Thyroid gland (tissue), 4 donors: ENCODE data around the gene GNAQ. TPM values are rescaled to one million over a fixed set of nuclear protein-coding genes. Genes with fewer than 3 reads are reported as not detected.

Experiments
- DNase-seq, 2 donors: peaks; one replicate each; pipeline ENCODE4 v3.0.0-alpha.2; 2019
- H3K27ac ChIP-seq, 3 donors: fragments of 200-600 bp; sonication (generic); 1 replicate in 2 of 3; 2 replicates in 1 of 3; pipeline ENCODE4 v1.5.1; 2016 to 2019; ENCODE audit warnings: mild to moderate bottlenecking in 1 of 3, moderate library complexity in 1 of 3
- H3K27me3 ChIP-seq: fragments of 200-600 bp; sonication (generic); one replicate; pipeline ENCODE4 v1.5.1; 2019
- H3K36me3 ChIP-seq, 2 donors: fragments of 200-600 bp; sonication (generic); one replicate each; pipeline ENCODE4 v1.5.1; 2016 to 2019
- H3K4me1 ChIP-seq, 2 donors: fragments of 200-600 bp; sonication (generic); one replicate each; pipeline ENCODE4 v1.5.1; 2017 to 2019
- H3K4me3 ChIP-seq, 3 donors: fragments of 200-600 bp; sonication (generic); replicated peaks in 1 of 3; 1 replicate in 2 of 3; 2 replicates in 1 of 3; pipeline ENCODE4 v1.5.1; 2016; ENCODE audit warnings: mild to moderate bottlenecking in 1 of 3
- H3K9me3 ChIP-seq: fragments of 200-600 bp; sonication (generic); one replicate; pipeline ENCODE4 v1.5.1; 2017
- POLR2A ChIP-seq, 2 donors: fragments of 450-650 bp; IDR thresholded peaks; one replicate each; pipeline ENCODE4 v1.6.1; 2017; ENCODE audit warnings: antibody characterized with exemption in 2 of 2, mild to moderate bottlenecking in 2 of 2, moderate library complexity in 1 of 2
- WGBS, 2 donors: methylation state at CpG; one replicate each; pipeline ENCODE4 v1.1.5; 2017; 5-methylcytosine and 5-hydroxymethylcytosine counted together
- intact Hi-C: fragments of 100-400 bp; cut with DNase I; formaldehyde crosslinking; loops from one replicate; pipeline ENCODE4 v1.15.1; 2023
- total RNA-seq, 4 donors: library from RNA; depleted of rRNA; stranded (reverse); fragments of >200 nt; gene quantifications; one replicate each; pipeline ENCODE4 v1.2.3, GENCODE V29; 2016
- TF ChIP-seq, protein P1 (sequence below), 6 experiments: fragments of 200-600 bp in 3 of 6; fragments of 450-650 bp in 3 of 6; sonication (generic) in 3 of 6; IDR thresholded peaks; one replicate each; pipeline ENCODE4 v1.5.1; 2016 to 2019; ENCODE audit warnings: antibody characterized with exemption in 6 of 6, mild to moderate bottlenecking in 2 of 6, inconsistent platforms in 1 of 6, moderate library complexity in 1 of 6

Gene GNAQ
- total RNA-seq, 4 donors from 2014 or later: 40.0 to 60.8 (median 58.1) TPM

- Histone ChIP-seq H3K4me1 (peaks cover 19 to 41% of the 10 kb centered on the region in 2 donors), H3K36me3 (no peaks in the 10 kb centered on the region), H3K4me3 (no peak overlapping the region), H3K9me3 (no peaks in the 10 kb centered on the region), H3K27me3 (no peaks in the 10 kb centered on the region), H3K27ac (no peak overlapping the region)
- TF ChIP-seq, protein P1, sequence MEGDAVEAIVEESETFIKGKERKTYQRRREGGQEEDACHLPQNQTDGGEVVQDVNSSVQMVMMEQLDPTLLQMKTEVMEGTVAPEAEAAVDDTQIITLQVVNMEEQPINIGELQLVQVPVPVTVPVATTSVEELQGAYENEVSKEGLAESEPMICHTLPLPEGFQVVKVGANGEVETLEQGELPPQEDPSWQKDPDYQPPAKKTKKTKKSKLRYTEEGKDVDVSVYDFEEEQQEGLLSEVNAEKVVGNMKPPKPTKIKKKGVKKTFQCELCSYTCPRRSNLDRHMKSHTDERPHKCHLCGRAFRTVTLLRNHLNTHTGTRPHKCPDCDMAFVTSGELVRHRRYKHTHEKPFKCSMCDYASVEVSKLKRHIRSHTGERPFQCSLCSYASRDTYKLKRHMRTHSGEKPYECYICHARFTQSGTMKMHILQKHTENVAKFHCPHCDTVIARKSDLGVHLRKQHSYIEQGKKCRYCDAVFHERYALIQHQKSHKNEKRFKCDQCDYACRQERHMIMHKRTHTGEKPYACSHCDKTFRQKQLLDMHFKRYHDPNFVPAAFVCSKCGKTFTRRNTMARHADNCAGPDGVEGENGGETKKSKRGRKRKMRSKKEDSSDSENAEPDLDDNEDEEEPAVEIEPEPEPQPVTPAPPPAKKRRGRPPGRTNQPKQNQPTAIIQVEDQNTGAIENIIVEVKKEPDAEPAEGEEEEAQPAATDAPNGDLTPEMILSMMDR (IDR thresholded peaks at IDR 0.05): no peak
- no peak for TF ChIP-seq POLR2A (IDR thresholded peaks at IDR 0.05)
- 98% methylated on average over 1 of the region's 1 CpG for WGBS, 2 donors
- intact Hi-C loops: no loop called here
- DNase-seq: no peak
Observed at GRCh38 chr9:78013934-78014333, 17.7 kb downstream of the GNAQ start.

DNA sequence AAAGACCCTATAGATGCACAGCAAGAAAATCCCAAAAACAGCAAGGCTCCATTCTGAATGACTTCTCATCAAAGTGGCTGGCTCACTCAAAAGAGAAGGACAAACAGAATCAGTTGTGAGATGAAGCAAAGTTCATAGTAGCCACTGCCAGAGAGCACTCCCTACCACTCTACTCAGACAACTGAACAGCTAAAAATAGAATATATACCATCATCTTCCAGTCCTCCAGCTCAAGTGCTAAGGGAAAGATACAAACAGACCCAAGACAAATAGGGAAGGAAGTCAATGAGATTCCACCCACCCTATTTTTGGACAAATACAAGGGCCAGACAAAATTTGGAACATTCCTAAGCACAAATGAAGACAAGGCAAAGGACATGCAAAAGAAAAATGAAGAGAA is 20.6 kb downstream of the GNAQ start:
- intact Hi-C loops: no loop called here
- no peak overlapping the region for H3K4me3 ChIP-seq
- no peaks in the 10 kb centered on the region for H3K9me3 ChIP-seq
- peaks cover 27 to 49% of the 10 kb centered on the region in 2 donors for H3K4me1 ChIP-seq
- no peak for DNase-seq
- H3K27ac ChIP-seq: no peak overlapping the region
- TF ChIP-seq, protein P1 (IDR thresholded peaks at IDR 0.05): no peak
- TF ChIP-seq POLR2A (IDR thresholded peaks at IDR 0.05): no peak
- H3K36me3 ChIP-seq: no peaks in the 10 kb centered on the region
- H3K27me3 ChIP-seq: no peaks in the 10 kb centered on the region

DNA sequence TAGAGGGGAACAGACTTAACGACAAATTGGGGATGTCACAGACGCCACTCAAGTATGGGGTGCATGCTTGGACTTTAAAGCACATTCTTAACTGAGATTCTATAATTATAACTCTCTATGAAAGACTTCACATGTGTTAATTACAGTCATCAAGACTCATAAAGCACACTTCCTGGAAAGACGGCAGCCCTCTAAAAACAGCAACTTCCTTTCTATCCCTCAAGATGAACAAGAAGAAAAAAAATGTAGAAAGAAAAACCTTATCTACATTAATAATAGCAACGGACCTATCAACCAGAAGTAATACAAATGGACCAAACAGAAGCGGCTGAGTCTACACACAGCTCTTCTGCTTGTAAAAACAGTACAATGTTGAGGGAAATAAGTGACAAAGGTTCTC is 21.2 kb downstream of the GNAQ start:
- no peaks in the 10 kb centered on the region for H3K36me3 ChIP-seq
- WGBS, 2 donors: 77 to 85% methylated on average over 5 of the region's 5 CpGs

GRCh38 chr9:78009186-78009585 is 22.4 kb downstream of the GNAQ start:
- Histone ChIP-seq H3K4me3 (no peak overlapping the region), H3K27me3 (no peaks in the 10 kb centered on the region), H3K9me3 (no peaks in the 10 kb centered on the region), H3K27ac (no peak overlapping the region), H3K36me3 (no peaks in the 10 kb centered on the region), H3K4me1 (peaks cover 27 to 48% of the 10 kb centered on the region in 2 donors)
- TF ChIP-seq POLR2A (IDR thresholded peaks at IDR 0.05): no peak
- TF ChIP-seq, protein P1 (IDR thresholded peaks at IDR 0.05): no peak
- DNase-seq: no peak
- intact Hi-C loops: no loop called here
- WGBS, 2 donors: 89% methylated on average over 4 of the region's 4 CpGs

More for the DNA sequence above, 21.2 kb downstream of the GNAQ start:
- Histone ChIP-seq H3K4me1 (peaks cover 27 to 49% of the 10 kb centered on the region in 2 donors), H3K27me3 (no peaks in the 10 kb centered on the region), H3K4me3 (no peak overlapping the region), H3K9me3 (no peaks in the 10 kb centered on the region), H3K27ac (no peak overlapping the region)
- TF ChIP-seq, protein P1 (IDR thresholded peaks at IDR 0.05): no peak
- TF ChIP-seq POLR2A (IDR thresholded peaks at IDR 0.05): no peak
- intact Hi-C loops: no loop called here
- no peak for DNase-seq

- Histone ChIP-seq H3K4me3 (no peak overlapping the region), H3K4me1 (peaks cover 31 to 45% of the 10 kb centered on the region in 2 donors), H3K36me3 (no peaks in the 10 kb centered on the region), H3K27ac (no peak overlapping the region), H3K9me3 (no peaks in the 10 kb centered on the region), H3K27me3 (no peaks in the 10 kb centered on the region)
- TF ChIP-seq POLR2A (IDR thresholded peaks at IDR 0.05): no peak
- TF ChIP-seq, protein P1 (IDR thresholded peaks at IDR 0.05): no peak
- 70 to 77% methylated on average over 1 of the region's 1 CpG for WGBS, 2 donors
- intact Hi-C loops: no loop called here
- DNase-seq: no peak
Observed at GRCh38 chr9:78006734-78007133, 24.9 kb downstream of the GNAQ start.
